Hepatocyte (in vitro differentiated cells): ENCODE data around the gene PRR35. TPM values are rescaled to one million over a fixed set of nuclear protein-coding genes. Genes with fewer than 3 reads are reported as not detected.

ENCODE experiments used
- DNase-seq: peaks from one replicate; pipeline ENCODE4 v3.0.0-alpha.2; 2016; ENCODE audit warnings: low spot score
- H2AFZ ChIP-seq: fragments of 200-600 bp; sonication (generic); 2 replicates; pipeline ENCODE4 v1.6.0; 2016; ENCODE audit warnings: antibody characterized with exemption, mild to moderate bottlenecking
- H3K27ac ChIP-seq: fragments of 200-600 bp; sonication (generic); 2 replicates; pipeline ENCODE4 v1.5.1; 2016; ENCODE audit warnings: mild to moderate bottlenecking
- H3K27me3 ChIP-seq: fragments of 200-600 bp; sonication (generic); 2 replicates; pipeline ENCODE4 v1.6.1; 2016
- H3K36me3 ChIP-seq: fragments of 200-600 bp; sonication (generic); replicated peaks from 2 replicates; pipeline ENCODE4 v1.5.1; 2016; ENCODE audit warnings: low read depth; ENCODE audit not compliant: insufficient read depth
- H3K4me1 ChIP-seq: fragments of 200-600 bp; sonication (generic); 2 replicates; pipeline ENCODE4 v1.5.1; 2016; ENCODE audit warnings: mild to moderate bottlenecking, moderate library complexity; ENCODE audit not compliant: insufficient read depth
- H3K4me2 ChIP-seq: fragments of 200-600 bp; sonication (generic); 2 replicates; pipeline ENCODE4 v1.6.0; 2016
- H3K4me3 ChIP-seq: fragments of 200-600 bp; sonication (generic); 2 replicates; pipeline ENCODE4 v1.5.1; 2016; ENCODE audit warnings: mild to moderate bottlenecking
- H3K79me2 ChIP-seq: fragments of 200-600 bp; sonication (generic); 2 replicates; pipeline ENCODE4 v1.6.0; 2017; ENCODE audit warnings: mild to moderate bottlenecking
- H3K9me2 ChIP-seq: fragments of 200-600 bp; sonication (generic); replicated peaks from 2 replicates; pipeline ENCODE4 v1.6.0; 2017; ENCODE audit warnings: mild to moderate bottlenecking; ENCODE audit not compliant: insufficient read depth
- H3K9me3 ChIP-seq: fragments of 200-600 bp; sonication (generic); 2 replicates; pipeline ENCODE4 v1.5.1; 2016; ENCODE audit warnings: low read depth, mild to moderate bottlenecking
- H4K20me1 ChIP-seq: fragments of 200-600 bp; sonication (generic); 2 replicates; pipeline ENCODE4 v1.6.0; 2016; ENCODE audit warnings: mild to moderate bottlenecking; ENCODE audit not compliant: insufficient read depth, poor library complexity, severe bottlenecking
- EZH2 ChIP-seq: fragments of 200-600 bp; sonication (generic); IDR thresholded peaks from 2 replicates; pipeline ENCODE4 v1.6.1; 2016; ENCODE audit warnings: antibody characterized with exemption, mild to moderate bottlenecking, borderline replicate concordance
- EZH2phosphoT487 ChIP-seq: fragments of 200-600 bp; sonication (generic); IDR thresholded peaks from one replicate; pipeline ENCODE4 v1.6.1; 2018; ENCODE audit warnings: antibody characterized with exemption, mild to moderate bottlenecking, low read depth, moderate library complexity; ENCODE audit not compliant: unreplicated experiment, severe bottlenecking
- WGBS: methylation state at CpG from one replicate; pipeline ENCODE4 v1.1.6; 2016; ENCODE audit warnings: low lambda C conversion rate; ENCODE audit errors: missing lambda C conversion rate; 5-methylcytosine and 5-hydroxymethylcytosine counted together
- polyA plus RNA-seq: library from polyadenylated mRNA; unstranded; fragments of >200 nt; fragmentation: Nextera tagmentation; extraction: Ambion mirVana; gene quantifications from 2 replicates; pipeline ENCODE4 v1.2.1, GENCODE V29; 2016
- total RNA-seq: library from RNA; depleted of rRNA; stranded (reverse); fragments of >200 nt; gene quantifications from 2 replicates; pipeline ENCODE4 v1.2.3, GENCODE V29; 2014
- TF ChIP-seq, protein P1 (sequence below): fragments of 200-600 bp; sonication (generic); IDR thresholded peaks from 2 replicates; pipeline ENCODE4 v1.5.1; 2016; ENCODE audit warnings: antibody characterized with exemption, mild to moderate bottlenecking; ENCODE audit not compliant: poor library complexity

PRR35 gene
- total and polyA plus RNA-seq, 2 experiments from 2014 or later = not detected

DNA sequence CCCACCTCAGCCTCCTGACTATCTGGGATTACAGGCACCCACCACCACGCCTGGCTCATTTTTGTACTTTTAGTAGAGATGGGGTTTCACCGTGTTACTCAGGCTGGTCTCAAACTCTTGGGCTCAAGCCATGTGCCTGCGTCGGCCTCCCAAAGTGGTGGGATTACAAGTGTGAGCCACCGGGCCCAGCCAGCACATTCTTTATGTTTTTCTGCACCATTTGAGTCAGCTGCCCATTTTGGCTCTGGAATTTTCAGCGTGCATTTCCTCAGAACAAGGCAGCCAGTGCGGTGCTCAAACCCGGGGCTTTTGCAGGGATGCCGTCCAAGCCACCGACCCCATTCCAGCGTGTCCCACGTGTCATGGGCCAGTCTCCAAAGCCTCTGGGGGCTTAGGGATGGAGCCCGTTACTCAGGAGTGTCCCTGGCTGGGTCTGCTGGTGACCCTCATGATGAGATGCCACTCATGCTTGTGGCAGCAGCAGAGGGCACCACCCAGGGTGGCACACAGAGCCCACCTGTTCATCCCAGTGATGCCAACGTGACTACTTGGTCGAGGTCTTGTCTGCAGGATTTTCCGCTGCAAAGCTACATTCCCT, 26.0 kb downstream of the PRR35 start:
- no peak for DNase-seq
- Histone ChIP-seq H3K4me1 (peaks cover 10% of the 10 kb centered on the region), H2AFZ (no peak overlapping the region), H3K27me3 (no peaks in the 10 kb centered on the region), H3K36me3 (no peaks in the 10 kb centered on the region), H3K9me2 (no peaks in the 10 kb centered on the region), H3K4me2 (no peak overlapping the region), H3K27ac (no peak overlapping the region), H4K20me1 (peaks cover 8% of the 10 kb centered on the region), H3K79me2 (peaks cover 27% of the 10 kb centered on the region), H3K4me3 (no peak overlapping the region), H3K9me3 (no peaks in the 10 kb centered on the region)
- 73% methylated on average over 16 of the region's 16 CpGs for WGBS
- TF ChIP-seq EZH2 (no peak), EZH2phosphoT487 (no peak)
- TF ChIP-seq, protein P1, sequence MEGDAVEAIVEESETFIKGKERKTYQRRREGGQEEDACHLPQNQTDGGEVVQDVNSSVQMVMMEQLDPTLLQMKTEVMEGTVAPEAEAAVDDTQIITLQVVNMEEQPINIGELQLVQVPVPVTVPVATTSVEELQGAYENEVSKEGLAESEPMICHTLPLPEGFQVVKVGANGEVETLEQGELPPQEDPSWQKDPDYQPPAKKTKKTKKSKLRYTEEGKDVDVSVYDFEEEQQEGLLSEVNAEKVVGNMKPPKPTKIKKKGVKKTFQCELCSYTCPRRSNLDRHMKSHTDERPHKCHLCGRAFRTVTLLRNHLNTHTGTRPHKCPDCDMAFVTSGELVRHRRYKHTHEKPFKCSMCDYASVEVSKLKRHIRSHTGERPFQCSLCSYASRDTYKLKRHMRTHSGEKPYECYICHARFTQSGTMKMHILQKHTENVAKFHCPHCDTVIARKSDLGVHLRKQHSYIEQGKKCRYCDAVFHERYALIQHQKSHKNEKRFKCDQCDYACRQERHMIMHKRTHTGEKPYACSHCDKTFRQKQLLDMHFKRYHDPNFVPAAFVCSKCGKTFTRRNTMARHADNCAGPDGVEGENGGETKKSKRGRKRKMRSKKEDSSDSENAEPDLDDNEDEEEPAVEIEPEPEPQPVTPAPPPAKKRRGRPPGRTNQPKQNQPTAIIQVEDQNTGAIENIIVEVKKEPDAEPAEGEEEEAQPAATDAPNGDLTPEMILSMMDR = no peak

DNA sequence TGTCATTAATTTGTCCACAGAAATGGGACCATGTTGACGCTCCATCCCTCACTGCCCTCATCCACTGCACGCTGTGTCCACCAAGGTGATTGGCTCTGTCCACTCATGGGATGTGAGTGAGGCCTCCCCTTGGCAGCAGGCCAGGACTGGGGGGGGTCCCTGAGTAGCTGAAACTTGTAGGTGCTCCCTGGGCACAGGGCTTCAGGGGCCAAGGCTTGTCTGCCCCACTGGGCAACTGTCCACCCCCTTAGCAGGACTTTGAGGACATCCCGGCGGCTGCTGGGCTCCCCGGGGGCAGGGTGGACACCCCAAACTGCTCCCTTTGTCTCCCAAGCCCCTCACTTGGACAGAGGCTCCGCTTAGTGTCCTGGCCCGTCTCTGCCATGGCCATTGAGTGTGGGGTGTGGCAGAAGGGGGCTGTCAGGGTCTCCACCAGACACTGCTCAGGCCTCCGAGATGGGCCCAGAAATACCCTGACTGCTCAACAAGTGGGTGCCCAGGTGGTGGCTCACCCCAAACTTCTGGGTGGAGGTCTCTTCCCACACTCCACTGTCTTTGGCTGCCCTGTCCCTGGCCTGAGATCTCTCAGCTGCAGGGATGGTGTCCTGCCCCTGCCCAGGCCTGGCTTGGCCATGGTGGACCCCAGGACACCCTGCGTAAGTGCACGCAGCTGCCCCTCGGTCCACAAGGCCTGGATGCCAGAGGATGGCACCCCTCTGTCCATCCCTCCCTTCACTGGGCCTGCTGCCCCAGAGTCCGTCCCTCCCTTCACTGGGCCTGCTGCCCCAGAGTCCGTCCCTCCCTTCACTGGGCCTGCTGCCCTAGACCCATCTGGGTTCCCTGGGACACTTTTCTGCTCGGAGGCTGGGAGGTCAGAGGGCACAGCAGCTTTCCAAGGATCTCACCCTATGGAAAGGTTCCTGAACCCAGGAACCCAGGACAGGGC, 26.7 kb downstream of the PRR35 start:
- TF ChIP-seq EZH2phosphoT487 = no peak
- peaks cover 18% of the 10 kb centered on the region for H3K4me1 ChIP-seq
- WGBS = 92% methylated on average over 14 of the region's 14 CpGs
- H3K4me3 ChIP-seq = no peak overlapping the region
- peaks cover 35% of the 10 kb centered on the region for H3K79me2 ChIP-seq
- H3K9me3 ChIP-seq = no peaks in the 10 kb centered on the region
- H3K27ac ChIP-seq = no peak overlapping the region
- no peaks in the 10 kb centered on the region for H3K27me3 ChIP-seq
- H4K20me1 ChIP-seq = peaks cover 8% of the 10 kb centered on the region
- no peak for DNase-seq
- no peaks in the 10 kb centered on the region for H3K9me2 ChIP-seq
- no peak overlapping the region for H2AFZ ChIP-seq
- H3K36me3 ChIP-seq = no peaks in the 10 kb centered on the region
- peak overlapping the region; percentile 98 for H3K4me2 ChIP-seq

DNA sequence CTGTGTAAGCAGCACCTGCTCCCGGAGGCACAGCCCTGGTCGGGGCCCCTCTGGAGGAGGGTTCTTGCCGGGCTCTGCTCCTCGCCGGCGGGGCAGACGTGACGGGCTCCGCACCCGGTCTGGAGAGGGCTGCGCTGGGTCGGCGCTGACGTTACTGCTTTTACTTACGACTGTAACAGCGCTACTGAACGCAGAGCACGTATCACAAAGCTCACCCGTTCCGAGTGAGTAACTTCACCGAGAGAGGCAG, 28.4 kb downstream of the PRR35 start:
- no peaks in the 10 kb centered on the region for H3K36me3 ChIP-seq
- H3K4me3 ChIP-seq = peak overlapping the region; percentile 96
- peaks cover 8% of the 10 kb centered on the region for H4K20me1 ChIP-seq
- peak overlapping the region; percentile 76 for H2AFZ ChIP-seq
- no peaks in the 10 kb centered on the region for H3K27me3 ChIP-seq
- no peaks in the 10 kb centered on the region for H3K9me3 ChIP-seq
- H3K4me2 ChIP-seq = peak overlapping the region; percentile 98
- under 1% methylated on average over 17 of the region's 21 CpGs for WGBS
- DNase-seq = peak; percentile 82
- H3K9me2 ChIP-seq = no peaks in the 10 kb centered on the region
- H3K27ac ChIP-seq = peak overlapping the region; percentile 98
- peaks cover 46% of the 10 kb centered on the region for H3K79me2 ChIP-seq
- no peak for TF ChIP-seq EZH2
- no peak for TF ChIP-seq EZH2phosphoT487
- TF ChIP-seq, protein P1 = no peak
- peaks cover 32% of the 10 kb centered on the region for H3K4me1 ChIP-seq

DNA sequence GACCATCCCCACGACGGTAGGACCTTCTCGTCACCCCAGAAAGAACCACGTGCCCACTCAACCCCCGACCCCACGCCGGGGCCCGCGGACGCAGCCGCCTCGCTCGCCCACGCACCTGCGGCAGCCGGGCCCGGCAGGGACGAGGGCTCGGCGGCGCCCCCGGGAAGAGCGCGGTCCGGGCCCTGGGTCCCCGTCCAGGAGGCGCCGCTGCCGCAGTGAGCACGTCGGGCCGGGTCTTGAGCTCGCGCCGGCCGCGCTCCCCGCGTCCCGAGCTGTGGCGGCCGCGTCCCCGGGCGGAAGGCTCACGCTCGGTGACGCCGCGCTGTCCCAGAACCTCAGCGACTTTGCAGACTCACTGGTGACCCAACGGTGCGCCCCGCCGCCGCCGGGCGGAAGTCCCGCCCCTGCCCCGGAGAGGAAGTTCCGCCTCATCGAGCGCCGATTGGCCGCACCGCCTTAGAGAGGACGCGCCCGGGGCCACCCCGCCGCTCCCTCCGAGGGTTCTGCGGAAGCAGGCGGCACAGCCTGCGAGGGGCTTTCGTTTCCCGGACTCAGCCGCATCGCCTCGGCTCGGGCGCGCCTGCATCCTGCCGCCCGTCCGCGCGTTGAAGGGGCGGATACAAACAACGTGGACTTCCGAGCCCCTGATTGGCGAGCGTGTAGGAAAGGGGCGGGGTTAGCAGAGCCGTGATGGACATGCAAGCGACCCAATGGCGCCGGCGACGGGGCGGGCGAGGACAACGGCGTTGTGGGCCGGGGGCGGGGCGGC, 28.9 kb downstream of the PRR35 start:
- no peaks in the 10 kb centered on the region for H3K27me3 ChIP-seq
- H4K20me1 ChIP-seq = peaks cover 8% of the 10 kb centered on the region
- no peaks in the 10 kb centered on the region for H3K9me3 ChIP-seq
- H3K4me3 ChIP-seq = peak overlapping the region; percentile 96
- H3K36me3 ChIP-seq = no peaks in the 10 kb centered on the region
- no peak for TF ChIP-seq EZH2
- no peak for TF ChIP-seq EZH2phosphoT487
- TF ChIP-seq, protein P1 = no peak
- H3K27ac ChIP-seq = peak overlapping the region; percentile 98
- peak overlapping the region; percentile 76 for H2AFZ ChIP-seq
- peaks cover 37% of the 10 kb centered on the region for H3K4me1 ChIP-seq
- H3K79me2 ChIP-seq = peaks cover 50% of the 10 kb centered on the region
- peak; percentile 97 for DNase-seq
- peak overlapping the region; percentile 98 for H3K4me2 ChIP-seq
- no peaks in the 10 kb centered on the region for H3K9me2 ChIP-seq
- 0% methylated on average over 43 of the region's 107 CpGs for WGBS
